Right lobe of liver (tissue), 6 donors: ENCODE measurements around the gene SYTL3. TPM values are rescaled to one million over a fixed set of nuclear protein-coding genes. Genes with fewer than 3 reads are reported as not detected.
"Not testable (repeated sequence)": the region's sequence is repeated elsewhere in the genome, so short reads cannot be mapped to it uniquely, and the experiment has no call there.

ENCODE experiments used
- ATAC-seq, 4 donors: fragments of 200-7000 bp; cut with Tn5 transposase; one replicate each; pipeline ENCODE4 v1.9.1; 2020; ENCODE audit warnings: mild to moderate bottlenecking in 4 of 4, moderate library complexity in 4 of 4
- DNase-seq, 3 donors: peaks; one replicate each; pipeline ENCODE4 v3.0.0-alpha.2; 2020
- H3K27ac ChIP-seq, 3 donors: fragments of 200-600 bp; one replicate each; pipeline ENCODE4 v1.8.0; 2022
- H3K27me3 ChIP-seq, 2 donors: fragments of 200-600 bp; one replicate each; pipeline ENCODE4 v1.8.0; 2022
- H3K36me3 ChIP-seq, 4 donors: fragments of 200-600 bp; sonication (generic) in 1 of 4; one replicate each; pipeline versions ENCODE4 v1.5.1 to v1.8.0; 2017 to 2022; ENCODE audit warnings: control low read depth in 1 of 4
- H3K4me1 ChIP-seq, 4 donors: fragments of 200-600 bp; sonication (generic) in 1 of 4; one replicate each; pipeline versions ENCODE4 v1.5.1 to v1.8.0; 2017 to 2022; ENCODE audit warnings: control low read depth in 1 of 4
- H3K4me3 ChIP-seq, 3 donors: fragments of 200-600 bp; one replicate each; pipeline ENCODE4 v1.8.0; 2022
- H3K9me3 ChIP-seq, 4 donors: fragments of 200-600 bp; sonication (generic) in 1 of 4; one replicate each; pipeline versions ENCODE4 v1.5.1 to v1.8.0; 2017 to 2022; ENCODE audit warnings: control low read depth in 1 of 4
- POLR2A ChIP-seq: fragments of 450-650 bp; IDR thresholded peaks from one replicate; pipeline ENCODE4 v1.6.1; 2017; ENCODE audit warnings: antibody characterized with exemption, mild to moderate bottlenecking
- WGBS: methylation state at CpG from one replicate; pipeline ENCODE4 v1.1.6; 2018; ENCODE audit warnings: low coverage, low lambda C conversion rate; ENCODE audit not compliant: insufficient coverage; ENCODE audit errors: missing lambda C conversion rate; 5-methylcytosine and 5-hydroxymethylcytosine counted together
- intact Hi-C, 2 donors: fragments of 100-400 bp; cut with DNase I; formaldehyde crosslinking; loops; one replicate each; pipeline versions ENCODE4 v1.11.2 to v1.14.1; 2022
- total RNA-seq, 6 experiments: library from RNA; depleted of rRNA in 2 of 6; stranded (reverse); fragments of >200 nt in 2 of 6; fragmentation: NEBNext Ultra II Directional in 3 of 6; extraction: Animal tissue kit (Norgen Biotek cat#: 25700) in 3 of 6; gene quantifications; one replicate each; pipeline versions ENCODE4 v1.1.0 to v1.2.4, GENCODE V29; 2016 to 2023
- TF ChIP-seq, protein P1 (sequence below), 4 donors: fragments of 200-600 bp in 3 of 4; fragments of 450-650 bp in 1 of 4; IDR thresholded peaks; one replicate each; pipeline versions ENCODE4 v1.5.1 to v1.8.0; 2016 to 2022; ENCODE audit warnings: antibody characterized with exemption in 4 of 4, mild to moderate bottlenecking in 2 of 4
- donor health status: DM: no; HTN: yes; CAD: no.
- donor health status: DM: no; HTN: no; CAD: no.
- donor health status: DM: no; HTN: no; CAD: no.
- donor health status: DM: no; HTN: yes; CAD: no.
- donor health status: DM: no; HTN: yes; CAD: no.

The SYTL3 gene
- total RNA-seq, 6 experiments from 2014 or later = 0.66 to 1.7 (median 1.0) TPM

DNA sequence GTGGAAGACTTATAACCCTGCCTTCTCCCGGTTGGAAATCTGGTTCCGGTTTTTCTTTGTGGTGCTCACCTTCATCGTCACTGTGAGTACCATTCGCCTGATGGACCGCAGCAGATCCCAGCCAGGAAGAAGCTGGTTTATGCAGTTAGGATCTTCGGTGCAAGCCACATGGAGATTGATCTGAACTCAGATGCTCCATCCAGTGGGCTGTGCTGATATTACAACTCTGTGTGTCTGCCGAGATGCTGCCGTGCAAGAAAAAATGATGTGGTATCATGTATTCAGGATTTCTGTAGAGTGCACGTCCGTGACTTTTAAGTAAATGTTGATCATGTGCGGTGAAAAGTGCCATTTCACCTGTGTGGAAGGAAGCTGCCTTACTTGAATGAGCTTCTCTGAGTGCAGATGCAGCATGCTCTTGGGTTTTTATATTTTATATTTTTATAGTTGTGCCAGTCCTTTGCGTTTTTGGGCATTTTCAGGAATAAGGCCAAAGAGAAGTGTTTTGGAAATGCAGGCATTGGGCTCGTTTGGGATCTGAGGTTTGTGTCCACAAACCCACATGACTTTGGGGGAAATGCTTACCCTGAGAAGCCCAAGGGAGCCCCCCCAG is 44.5 kb upstream of the SYTL3 start:
- TF ChIP-seq POLR2A = no peak
- TF ChIP-seq, protein P1, sequence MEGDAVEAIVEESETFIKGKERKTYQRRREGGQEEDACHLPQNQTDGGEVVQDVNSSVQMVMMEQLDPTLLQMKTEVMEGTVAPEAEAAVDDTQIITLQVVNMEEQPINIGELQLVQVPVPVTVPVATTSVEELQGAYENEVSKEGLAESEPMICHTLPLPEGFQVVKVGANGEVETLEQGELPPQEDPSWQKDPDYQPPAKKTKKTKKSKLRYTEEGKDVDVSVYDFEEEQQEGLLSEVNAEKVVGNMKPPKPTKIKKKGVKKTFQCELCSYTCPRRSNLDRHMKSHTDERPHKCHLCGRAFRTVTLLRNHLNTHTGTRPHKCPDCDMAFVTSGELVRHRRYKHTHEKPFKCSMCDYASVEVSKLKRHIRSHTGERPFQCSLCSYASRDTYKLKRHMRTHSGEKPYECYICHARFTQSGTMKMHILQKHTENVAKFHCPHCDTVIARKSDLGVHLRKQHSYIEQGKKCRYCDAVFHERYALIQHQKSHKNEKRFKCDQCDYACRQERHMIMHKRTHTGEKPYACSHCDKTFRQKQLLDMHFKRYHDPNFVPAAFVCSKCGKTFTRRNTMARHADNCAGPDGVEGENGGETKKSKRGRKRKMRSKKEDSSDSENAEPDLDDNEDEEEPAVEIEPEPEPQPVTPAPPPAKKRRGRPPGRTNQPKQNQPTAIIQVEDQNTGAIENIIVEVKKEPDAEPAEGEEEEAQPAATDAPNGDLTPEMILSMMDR (IDR thresholded peaks at IDR 0.05) = peak; percentile 56 to 63 (median 60)
- intact Hi-C loops = no loop called here

DNA sequence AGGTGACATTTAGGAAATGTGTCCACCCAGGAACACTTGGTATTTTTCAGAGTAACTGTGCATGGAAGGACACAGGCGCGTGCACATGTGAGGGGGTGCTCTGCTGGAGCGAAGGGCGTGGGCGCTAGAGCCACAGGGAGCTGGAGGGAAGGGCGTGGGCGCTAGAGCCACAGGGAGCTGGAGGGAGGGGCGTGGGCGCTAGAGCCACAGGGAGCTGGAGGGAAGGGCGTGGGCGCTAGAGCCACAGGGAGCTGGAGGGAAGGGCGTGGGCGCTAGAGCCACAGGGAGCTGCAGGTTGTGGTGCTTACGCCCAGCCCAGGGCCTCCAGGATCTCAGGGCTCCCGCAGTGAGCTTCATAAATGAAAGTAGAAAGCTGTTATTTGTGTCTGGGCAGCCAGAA is 43.8 kb upstream of the SYTL3 start:
- H3K27ac ChIP-seq, H3K4me1 ChIP-seq, H3K4me3 ChIP-seq, ATAC-seq, intact Hi-C loops, H3K9me3 ChIP-seq, DNase-seq, H3K27me3 ChIP-seq: not testable (repeated sequence)
- 97% methylated on average over 15 of the region's 15 CpGs for WGBS
- peaks cover 0 to 25% (median 10%) of the 10 kb centered on the region in 4 donors for H3K36me3 ChIP-seq

More for the DNA sequence above, 44.5 kb upstream of the SYTL3 start:
- H3K9me3 ChIP-seq = no peaks in the 10 kb centered on the region
- no peak overlapping the region for H3K27ac ChIP-seq
- no peaks in the 10 kb centered on the region for H3K27me3 ChIP-seq
- peak; percentile 86 to 95 (median 87) for ATAC-seq
- H3K36me3 ChIP-seq = peaks cover 0 to 22% (median 9%) of the 10 kb centered on the region in 4 donors
- no peak for DNase-seq
- WGBS = 33% methylated on average over 13 of the region's 13 CpGs
- no peaks in the 10 kb centered on the region for H3K4me1 ChIP-seq
- H3K4me3 ChIP-seq = no peak overlapping the region

DNA sequence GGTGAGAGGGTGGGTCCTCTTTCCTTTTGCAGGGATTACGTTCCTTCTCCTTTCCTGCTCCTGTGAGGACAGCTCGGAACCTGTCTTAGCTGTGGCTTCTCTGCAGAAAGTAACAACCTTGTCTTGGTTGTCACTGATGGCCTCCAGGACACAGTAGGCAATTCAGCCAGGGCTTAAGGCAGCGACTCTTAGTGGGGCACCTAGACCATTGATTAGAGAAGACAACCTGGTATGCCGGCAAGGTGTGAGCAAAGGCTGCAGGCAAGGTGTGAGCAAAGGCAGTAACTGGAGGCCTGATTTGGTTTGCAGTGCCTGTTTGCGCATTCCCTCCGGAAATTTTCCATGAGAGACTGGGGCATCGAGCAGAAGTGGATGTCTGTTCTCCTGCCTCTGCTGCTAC is 42.9 kb upstream of the SYTL3 start:
- DNase-seq (no peak), ATAC-seq (no peak)
- intact Hi-C loops = no loop called here
- 97% methylated on average over 4 of the region's 7 CpGs for WGBS
- Histone ChIP-seq H3K4me1 (no peaks in the 10 kb centered on the region), H3K9me3 (no peaks in the 10 kb centered on the region), H3K36me3 (peaks cover 0 to 25% (median 10%) of the 10 kb centered on the region in 4 donors), H3K27me3 (no peaks in the 10 kb centered on the region), H3K4me3 (no peak overlapping the region), H3K27ac (no peak overlapping the region)
- TF ChIP-seq POLR2A = no peak

DNA sequence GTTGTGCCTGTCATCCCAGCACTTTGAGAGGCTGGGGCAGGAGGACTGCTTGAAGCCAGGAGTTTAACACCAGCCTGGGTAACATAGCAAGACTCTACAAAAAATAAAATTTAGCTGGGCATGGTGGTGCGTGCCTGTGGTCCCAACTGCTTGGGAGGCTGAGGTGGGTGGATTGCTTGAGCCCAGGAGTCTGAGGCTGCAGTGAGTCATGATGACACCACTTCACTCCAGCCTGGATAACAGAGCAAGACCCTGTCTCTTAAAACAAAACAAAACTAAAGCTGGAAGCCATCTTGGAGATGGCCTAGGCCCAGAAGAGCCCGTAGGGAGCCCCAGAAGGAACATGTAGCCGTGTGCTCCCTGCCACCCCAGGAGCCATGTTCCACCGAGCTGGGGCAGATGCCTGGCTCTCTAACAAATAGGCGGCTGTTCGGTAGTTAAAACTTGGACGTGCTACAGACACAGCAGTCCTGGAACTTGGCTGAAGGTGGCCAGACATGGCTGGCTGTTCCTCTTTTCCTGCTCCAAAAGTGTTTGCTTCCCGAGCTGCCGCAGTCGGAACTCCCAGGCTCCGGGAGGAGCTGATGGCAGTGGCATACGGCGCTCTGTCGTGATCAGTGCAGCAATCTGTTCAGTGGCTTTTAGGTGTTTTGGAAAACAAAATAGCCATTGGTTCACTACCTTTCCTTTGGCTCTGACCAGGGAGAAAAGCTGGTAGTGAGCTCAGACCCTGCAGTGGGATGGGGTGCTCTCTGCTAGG is 42.3 kb upstream of the SYTL3 start:
- Histone ChIP-seq H3K9me3 (no peaks in the 10 kb centered on the region), H3K27me3 (no peaks in the 10 kb centered on the region), H3K4me3 (no peak overlapping the region), H3K4me1 (no peaks in the 10 kb centered on the region), H3K36me3 (peaks cover 0 to 25% (median 10%) of the 10 kb centered on the region in 4 donors), H3K27ac (no peak overlapping the region)
- WGBS = 96% methylated on average over 9 of the region's 14 CpGs
- intact Hi-C loops = no loop called here
- DNase-seq (no peak), ATAC-seq (no peak)
- no peak for TF ChIP-seq POLR2A
- TF ChIP-seq, protein P1 (IDR thresholded peaks at IDR 0.05) = no peak

DNA sequence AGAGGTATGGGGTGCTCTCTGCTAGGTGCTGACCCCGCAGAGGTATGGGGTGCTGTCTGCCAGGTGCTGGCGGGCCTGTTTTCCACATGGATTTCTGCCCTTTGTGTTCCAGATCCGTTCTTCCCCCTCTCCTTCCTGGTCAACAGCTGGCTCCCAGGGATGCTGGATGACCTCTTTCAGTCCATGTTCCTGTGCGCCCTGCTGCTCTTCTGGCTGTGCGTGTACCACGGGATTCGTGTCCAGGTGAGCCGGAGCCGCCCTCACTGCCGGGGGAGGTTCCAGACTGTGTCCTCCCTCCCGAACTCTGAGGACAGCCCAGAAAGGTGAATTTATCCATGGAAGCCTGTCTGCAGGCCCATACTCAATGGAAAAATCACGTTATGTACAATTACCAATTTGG is 41.6 kb upstream of the SYTL3 start:
- no peaks in the 10 kb centered on the region for H3K4me1 ChIP-seq
- ATAC-seq (no peak), DNase-seq (no peak)
- peaks cover 0 to 25% (median 10%) of the 10 kb centered on the region in 4 donors for H3K36me3 ChIP-seq
- no peaks in the 10 kb centered on the region for H3K9me3 ChIP-seq
- no peaks in the 10 kb centered on the region for H3K27me3 ChIP-seq
- intact Hi-C loops = no loop called here
- H3K4me3 ChIP-seq = no peak overlapping the region
- no peak for TF ChIP-seq POLR2A
- TF ChIP-seq, protein P1 (IDR thresholded peaks at IDR 0.05) = no peak
- WGBS = 92% methylated on average over 10 of the region's 12 CpGs
- H3K27ac ChIP-seq = no peak overlapping the region
